ENCODE data around the gene OPRM1. TPM values are rescaled to one million over a fixed set of nuclear protein-coding genes. Genes with fewer than 3 reads are reported as not detected.

OPRM1 gene
- total RNA-seq, 4 donors from 2014 or later, result 0.40 to 1.2 (median 0.88) TPM

DNA sequence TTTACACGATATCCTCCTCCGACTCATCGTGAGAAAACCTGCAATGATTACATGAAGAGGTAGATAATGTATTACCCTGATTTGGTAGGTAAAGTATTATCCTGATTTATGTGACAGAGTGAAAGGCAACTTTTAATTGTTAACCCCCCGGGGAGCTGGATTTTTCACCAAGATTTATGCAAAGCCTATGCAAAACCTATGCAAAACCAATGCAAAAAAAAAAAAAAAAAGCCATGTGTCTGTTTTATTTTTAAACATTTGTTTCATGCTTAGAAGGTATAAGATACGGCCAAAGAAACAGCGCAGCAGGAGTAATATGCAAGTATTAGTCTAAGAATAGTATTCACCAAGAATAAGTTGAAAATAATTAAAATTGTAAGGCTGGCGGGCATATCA is 207.7 kb downstream of the OPRM1 start:
- H3K27me3 ChIP-seq, result no peaks in the 10 kb centered on the region
- H3K4me3 ChIP-seq, result peak overlapping the region in 2 of 4 donors; percentile 5 to 22
- TF ChIP-seq POLR2AphosphoS5 (IDR thresholded peaks at IDR 0.05), result no peak
- no peak for TF ChIP-seq EP300 (IDR thresholded peaks at IDR 0.05)
- TF ChIP-seq, protein P1, sequence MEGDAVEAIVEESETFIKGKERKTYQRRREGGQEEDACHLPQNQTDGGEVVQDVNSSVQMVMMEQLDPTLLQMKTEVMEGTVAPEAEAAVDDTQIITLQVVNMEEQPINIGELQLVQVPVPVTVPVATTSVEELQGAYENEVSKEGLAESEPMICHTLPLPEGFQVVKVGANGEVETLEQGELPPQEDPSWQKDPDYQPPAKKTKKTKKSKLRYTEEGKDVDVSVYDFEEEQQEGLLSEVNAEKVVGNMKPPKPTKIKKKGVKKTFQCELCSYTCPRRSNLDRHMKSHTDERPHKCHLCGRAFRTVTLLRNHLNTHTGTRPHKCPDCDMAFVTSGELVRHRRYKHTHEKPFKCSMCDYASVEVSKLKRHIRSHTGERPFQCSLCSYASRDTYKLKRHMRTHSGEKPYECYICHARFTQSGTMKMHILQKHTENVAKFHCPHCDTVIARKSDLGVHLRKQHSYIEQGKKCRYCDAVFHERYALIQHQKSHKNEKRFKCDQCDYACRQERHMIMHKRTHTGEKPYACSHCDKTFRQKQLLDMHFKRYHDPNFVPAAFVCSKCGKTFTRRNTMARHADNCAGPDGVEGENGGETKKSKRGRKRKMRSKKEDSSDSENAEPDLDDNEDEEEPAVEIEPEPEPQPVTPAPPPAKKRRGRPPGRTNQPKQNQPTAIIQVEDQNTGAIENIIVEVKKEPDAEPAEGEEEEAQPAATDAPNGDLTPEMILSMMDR (IDR thresholded peaks at IDR 0.05), result no peak
- no peak for TF ChIP-seq POLR2A (IDR thresholded peaks at IDR 0.05; ENCODE audit: low read depth)
- no peaks in the 10 kb centered on the region for H3K9me3 ChIP-seq
- WGBS, result 83% methylated on average over 7 of the region's 7 CpGs
- no peaks in the 10 kb centered on the region for H3K36me3 ChIP-seq
- no peak for DNase-seq (ENCODE audit: extremely low spot score)
- H3K27ac ChIP-seq (replicated peaks in 1 of 4), result no peak overlapping the region
- H3K4me1 ChIP-seq, result peaks cover 0 to 3% (median 0%) of the 10 kb centered on the region in 4 donors
- intact Hi-C loops (cut with DNase I), result no loop called here

DNA sequence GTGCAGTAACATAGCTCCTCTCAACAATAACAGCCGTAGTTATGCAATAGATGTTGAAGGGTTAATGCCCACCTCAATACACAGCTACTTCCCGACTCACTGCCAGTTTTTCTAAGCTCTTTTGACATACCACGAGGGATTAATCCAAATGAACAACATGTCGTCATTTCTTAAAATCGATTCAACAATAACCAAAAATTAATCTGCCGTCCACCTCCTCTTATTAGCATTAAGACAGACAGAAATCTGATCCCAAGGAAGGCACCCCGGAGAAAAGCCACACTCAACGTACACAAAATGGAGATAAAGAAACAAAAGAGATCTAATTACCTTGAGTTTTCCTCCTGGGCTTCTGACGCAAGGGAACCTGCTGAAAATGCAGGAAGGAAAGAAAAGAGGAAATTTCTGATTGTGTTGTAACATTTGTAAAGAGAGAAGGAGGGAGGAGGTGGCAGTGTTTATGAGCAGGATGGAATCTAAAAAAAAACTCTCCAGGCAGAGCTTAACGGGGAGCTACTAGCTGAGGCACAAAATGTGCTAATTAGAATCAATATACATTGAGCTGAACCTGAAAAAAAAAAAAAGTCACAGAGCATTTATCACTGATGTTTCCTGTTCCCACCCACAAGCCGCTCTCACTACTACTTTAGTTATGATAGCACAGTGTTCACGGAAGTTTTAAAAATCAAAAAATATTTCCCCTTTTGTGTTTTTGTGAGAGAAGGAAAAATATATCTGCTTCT is 208.2 kb downstream of the OPRM1 start:
- Histone ChIP-seq H3K4me3 (peak overlapping the region in 3 of 4 donors; percentile 5 to 22 (median 16)), H3K36me3 (no peaks in the 10 kb centered on the region), H3K9me3 (no peaks in the 10 kb centered on the region), H3K27me3 (no peaks in the 10 kb centered on the region), H3K4me1 (peaks cover 0 to 3% (median 0%) of the 10 kb centered on the region in 4 donors), H3K27ac (replicated peaks in 1 of 4) (no peak overlapping the region)
- TF ChIP-seq, protein P1 (IDR thresholded peaks at IDR 0.05), result no peak
- TF ChIP-seq POLR2A (IDR thresholded peaks at IDR 0.05; ENCODE audit: low read depth) (no peak), EP300 (IDR thresholded peaks at IDR 0.05) (no peak), POLR2AphosphoS5 (IDR thresholded peaks at IDR 0.05) (no peak)
- intact Hi-C loops (cut with DNase I), result no loop called here
- 52% methylated on average over 12 of the region's 12 CpGs for WGBS
- DNase-seq (ENCODE audit: extremely low spot score), result no peak

DNA sequence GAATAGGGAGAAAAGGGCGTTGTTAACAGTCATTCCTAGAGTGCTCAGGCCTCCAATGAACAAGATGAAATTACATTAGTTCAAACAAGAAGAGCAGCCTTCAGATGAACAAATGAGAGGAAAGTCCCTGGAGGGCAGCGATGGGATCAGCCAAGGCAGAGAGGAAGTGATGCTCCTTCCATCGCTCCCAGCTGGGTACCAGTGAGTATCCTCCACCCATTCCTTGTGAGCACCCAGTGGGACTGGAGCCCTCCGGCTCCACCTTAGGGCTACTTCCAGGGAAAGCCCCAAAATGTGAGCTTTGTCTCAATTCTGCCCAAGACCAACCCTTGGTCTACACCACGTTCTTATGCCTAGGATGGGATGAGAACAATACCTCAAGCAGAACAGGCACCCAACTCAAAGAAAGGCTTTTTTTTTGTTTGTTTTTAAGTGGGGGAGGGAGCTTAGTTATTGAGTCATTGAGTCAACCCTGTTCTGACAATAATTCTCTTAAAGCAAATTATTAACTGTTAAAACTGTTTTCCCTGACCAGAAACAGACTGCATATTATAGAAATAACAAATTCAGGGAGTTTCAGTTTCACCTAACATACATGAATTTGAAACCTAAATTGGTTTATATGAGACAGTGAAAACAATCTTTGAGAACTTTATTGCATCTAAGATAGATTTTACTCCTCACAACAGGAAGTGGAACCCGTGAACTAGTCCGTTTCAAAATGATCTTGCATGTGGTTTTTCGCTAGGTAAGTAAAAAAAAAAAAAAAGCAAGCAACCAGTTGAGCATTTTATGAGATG is 210.7 kb downstream of the OPRM1 start:
- H3K4me3 ChIP-seq, result no peak overlapping the region
- no peaks in the 10 kb centered on the region for H3K36me3 ChIP-seq
- no peak overlapping the region for H3K27ac ChIP-seq (replicated peaks in 1 of 4)
- H3K27me3 ChIP-seq, result no peaks in the 10 kb centered on the region
- TF ChIP-seq EP300 (IDR thresholded peaks at IDR 0.05) (no peak), POLR2AphosphoS5 (IDR thresholded peaks at IDR 0.05) (no peak), POLR2A (IDR thresholded peaks at IDR 0.05; ENCODE audit: low read depth) (no peak)
- TF ChIP-seq, protein P1 (IDR thresholded peaks at IDR 0.05), result no peak
- peaks cover 0 to 3% (median 0%) of the 10 kb centered on the region in 4 donors for H3K4me1 ChIP-seq
- WGBS, result 78% methylated on average over 8 of the region's 8 CpGs
- intact Hi-C loops (cut with DNase I), result no loop called here
- H3K9me3 ChIP-seq, result peaks cover 0 to under 1% (median 0%) of the 10 kb centered on the region in 4 donors
- no peak for DNase-seq (ENCODE audit: extremely low spot score)

DNA sequence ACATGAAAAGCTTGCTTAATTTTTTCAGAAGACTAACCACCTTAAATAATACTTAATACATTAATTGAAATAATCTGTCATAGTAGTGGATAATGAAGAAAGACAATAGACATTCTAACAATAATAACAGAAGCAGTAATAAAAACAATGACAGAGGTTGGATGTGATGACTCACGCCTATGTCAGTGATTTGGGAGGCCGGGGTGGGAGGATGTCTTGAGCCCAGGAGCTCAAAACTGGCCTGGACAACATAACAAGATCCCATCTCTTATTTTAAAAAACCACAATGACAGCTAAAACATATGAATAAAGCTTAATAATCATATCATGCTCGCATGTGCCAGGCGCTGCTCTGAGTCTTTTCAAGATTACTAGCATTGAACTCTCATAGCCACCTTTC is 212.1 kb downstream of the OPRM1 start:
- TF ChIP-seq EP300 (IDR thresholded peaks at IDR 0.05) (no peak), POLR2A (IDR thresholded peaks at IDR 0.05; ENCODE audit: low read depth) (no peak), POLR2AphosphoS5 (IDR thresholded peaks at IDR 0.05) (no peak)
- TF ChIP-seq, protein P1 (IDR thresholded peaks at IDR 0.05), result no peak
- H3K36me3 ChIP-seq, result no peaks in the 10 kb centered on the region
- H3K4me3 ChIP-seq, result no peak overlapping the region
- 78% methylated on average over 4 of the region's 4 CpGs for WGBS
- H3K27ac ChIP-seq (replicated peaks in 1 of 4), result no peak overlapping the region
- H3K4me1 ChIP-seq, result peaks cover 0 to 3% (median 0%) of the 10 kb centered on the region in 4 donors
- no peaks in the 10 kb centered on the region for H3K27me3 ChIP-seq
- intact Hi-C loops (cut with DNase I), result no loop called here
- no peak for DNase-seq (ENCODE audit: extremely low spot score)
- peaks cover 0 to 9% (median 0%) of the 10 kb centered on the region in 4 donors for H3K9me3 ChIP-seq

Data from esophagus muscularis mucosa (tissue), 4 donors.